ENCODE measurements around the gene NYAP2. TPM values are rescaled to one million over a fixed set of nuclear protein-coding genes. Genes with fewer than 3 reads are reported as not detected.

The NYAP2 gene
- total and polyA plus RNA-seq, 2 donors (not counting 1 experiment from before 2014, with no cell fraction given), result not detected

GRCh38 chr2:225600865-225601264 lies 201.4 kb downstream of the NYAP2 start:
- Histone ChIP-seq H3K27me3 (ENCODE audit: control insufficient read depth, insufficient read depth, low read length) (no peaks in the 10 kb centered on the region), H4K20me1 (ENCODE audit: control insufficient read depth, extremely low read depth, insufficient read depth, low read length) (no peaks in the 10 kb centered on the region), H3K36me3 (ENCODE audit: control insufficient read depth, insufficient read depth, low read length) (no peaks in the 10 kb centered on the region), H3K4me2 (ENCODE audit: extremely low read depth, insufficient read depth, low read length) (no peak overlapping the region), H3K79me2 (ENCODE audit: control insufficient read depth, insufficient read depth, low read length) (no peaks in the 10 kb centered on the region), H3K9me3 (ENCODE audit: control insufficient read depth, insufficient read depth, low read depth, low read length) (no peaks in the 10 kb centered on the region), H3K4me3 (replicated peaks in 1 of 4; ENCODE audit: control extremely low read depth in 1 of 4, insufficient read depth in 1 of 4, low read depth in 3 of 4, low read length in 4 of 4) (no peak overlapping the region), H3K27ac (ENCODE audit: insufficient read depth, low read length) (no peak overlapping the region), H3K9ac (ENCODE audit: insufficient read depth, low read length) (no peak overlapping the region), H3K4me1 (ENCODE audit: control insufficient read depth, extremely low read depth, insufficient read depth, low read length) (no peaks in the 10 kb centered on the region), H2AFZ (ENCODE audit: low read length) (no peak overlapping the region)
- no peak for DNase-seq (ENCODE audit: low read depth in 2 of 2)
- TF ChIP-seq CTCF (conservative IDR thresholded peaks at IDR 0.05 in 1 of 2, IDR thresholded peaks at IDR 0.05 in 1 of 2; ENCODE audit: low read depth in 1 of 2, low read length in 2 of 2), result no peak
- no peak for TF ChIP-seq EZH2 (IDR thresholded peaks at IDR 0.05; ENCODE audit: low read length, missing control alignments)

GRCh38 chr2:225602205-225602604 lies 202.7 kb downstream of the NYAP2 start:
- Histone ChIP-seq H3K4me1 (ENCODE audit: control insufficient read depth, extremely low read depth, insufficient read depth, low read length) (no peaks in the 10 kb centered on the region), H3K27me3 (ENCODE audit: control insufficient read depth, insufficient read depth, low read length) (no peaks in the 10 kb centered on the region), H3K4me2 (ENCODE audit: extremely low read depth, insufficient read depth, low read length) (no peak overlapping the region), H3K4me3 (replicated peaks in 1 of 4; ENCODE audit: control extremely low read depth in 1 of 4, insufficient read depth in 1 of 4, low read depth in 3 of 4, low read length in 4 of 4) (no peak overlapping the region), H3K27ac (ENCODE audit: insufficient read depth, low read length) (no peak overlapping the region), H3K9me3 (ENCODE audit: control insufficient read depth, insufficient read depth, low read depth, low read length) (no peaks in the 10 kb centered on the region), H4K20me1 (ENCODE audit: control insufficient read depth, extremely low read depth, insufficient read depth, low read length) (no peaks in the 10 kb centered on the region), H3K36me3 (ENCODE audit: control insufficient read depth, insufficient read depth, low read length) (no peaks in the 10 kb centered on the region), H3K9ac (ENCODE audit: insufficient read depth, low read length) (no peak overlapping the region), H2AFZ (ENCODE audit: low read length) (no peak overlapping the region), H3K79me2 (ENCODE audit: control insufficient read depth, insufficient read depth, low read length) (no peaks in the 10 kb centered on the region)
- DNase-seq (ENCODE audit: low read depth in 2 of 2), result no peak
- TF ChIP-seq CTCF (conservative IDR thresholded peaks at IDR 0.05 in 1 of 2, IDR thresholded peaks at IDR 0.05 in 1 of 2; ENCODE audit: low read depth in 1 of 2, low read length in 2 of 2), result no peak
- no peak for TF ChIP-seq EZH2 (IDR thresholded peaks at IDR 0.05; ENCODE audit: low read length, missing control alignments)

GRCh38 chr2:225608136-225608535 lies 208.6 kb downstream of the NYAP2 start:
- no peaks in the 10 kb centered on the region for H3K9me3 ChIP-seq (ENCODE audit: control insufficient read depth, insufficient read depth, low read depth, low read length)
- TF ChIP-seq EZH2 (IDR thresholded peaks at IDR 0.05; ENCODE audit: low read length, missing control alignments), result no peak
- no peak for TF ChIP-seq CTCF (conservative IDR thresholded peaks at IDR 0.05 in 1 of 2, IDR thresholded peaks at IDR 0.05 in 1 of 2; ENCODE audit: low read depth in 1 of 2, low read length in 2 of 2)
- no peaks in the 10 kb centered on the region for H3K79me2 ChIP-seq (ENCODE audit: control insufficient read depth, insufficient read depth, low read length)
- no peaks in the 10 kb centered on the region for H4K20me1 ChIP-seq (ENCODE audit: control insufficient read depth, extremely low read depth, insufficient read depth, low read length)
- H3K9ac ChIP-seq (ENCODE audit: insufficient read depth, low read length), result no peak overlapping the region
- no peak overlapping the region for H3K27ac ChIP-seq (ENCODE audit: insufficient read depth, low read length)
- no peak overlapping the region for H2AFZ ChIP-seq (ENCODE audit: low read length)
- no peaks in the 10 kb centered on the region for H3K27me3 ChIP-seq (ENCODE audit: control insufficient read depth, insufficient read depth, low read length)
- no peak overlapping the region for H3K4me2 ChIP-seq (ENCODE audit: extremely low read depth, insufficient read depth, low read length)
- no peak overlapping the region for H3K4me3 ChIP-seq (replicated peaks in 1 of 4; ENCODE audit: control extremely low read depth in 1 of 4, insufficient read depth in 1 of 4, low read depth in 3 of 4, low read length in 4 of 4)
- DNase-seq (ENCODE audit: low read depth in 2 of 2), result no peak
- H3K36me3 ChIP-seq (ENCODE audit: control insufficient read depth, insufficient read depth, low read length), result no peaks in the 10 kb centered on the region
- no peaks in the 10 kb centered on the region for H3K4me1 ChIP-seq (ENCODE audit: control insufficient read depth, extremely low read depth, insufficient read depth, low read length)
